ENCODE measurements around the gene NKPD1.

Gene NKPD1

DNA sequence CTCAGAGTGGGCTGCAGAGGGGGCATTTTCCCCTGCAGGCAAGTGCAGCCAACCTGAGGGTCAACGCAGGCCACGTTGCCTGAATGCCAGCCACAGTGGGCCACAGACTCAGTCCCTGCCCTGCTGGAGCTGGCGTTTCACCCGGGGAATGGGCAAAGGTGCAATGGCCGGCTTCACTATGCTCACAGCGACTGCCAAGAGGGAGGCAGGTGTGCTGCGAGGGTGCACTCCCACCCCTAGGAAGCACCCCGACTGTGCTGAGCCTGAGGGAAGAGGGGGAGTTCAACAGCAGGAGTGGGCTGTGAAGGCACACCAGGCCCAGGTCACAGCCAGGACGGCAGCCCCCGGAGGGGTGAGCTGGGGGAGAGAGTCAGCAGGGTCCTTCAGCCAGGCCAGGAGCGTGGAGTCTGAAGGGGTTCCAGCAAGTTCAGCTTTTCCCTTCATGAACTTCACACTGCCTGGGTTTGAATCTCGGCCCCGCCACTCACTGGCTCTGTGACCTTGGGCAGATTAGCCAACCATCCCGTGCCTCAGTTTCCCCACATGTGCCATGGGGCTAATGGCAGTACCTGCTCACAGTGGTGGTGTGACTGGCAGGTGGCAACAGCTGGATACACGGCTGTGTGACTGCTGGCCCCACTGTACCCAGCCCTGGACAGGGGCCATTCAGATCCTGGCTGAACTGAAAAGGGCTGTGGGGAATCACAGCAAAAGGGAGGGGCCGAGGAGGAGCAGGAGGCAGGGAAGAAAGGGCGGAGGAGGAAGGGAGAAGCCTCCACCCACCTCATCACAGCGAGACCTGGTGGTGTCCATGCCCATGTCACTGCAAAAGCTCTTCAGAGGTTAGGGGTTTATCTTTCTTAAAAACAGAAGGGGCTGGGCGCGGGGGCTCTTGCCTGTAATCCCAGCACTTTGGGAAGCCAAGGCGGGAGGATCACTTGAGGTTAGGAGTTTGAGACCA lies 9.6 kb upstream of the NKPD1 start:
- peak overlapping the region in 9 of 11 experiments; percentile 5 to 78 (median 65); a peak in 18 of 22 replicates for H3K27ac ChIP-seq
- H3K9me3 ChIP-seq (replicated peaks in 1 of 11) = no peaks in the 10 kb centered on the region
- H3K4me2 ChIP-seq = peak overlapping the region; percentile 66 to 92 (median 88)
- peak overlapping the region in 7 of 11 experiments; percentile 22 to 62 (median 55); a peak in 10 of 22 replicates for H3K9ac ChIP-seq
- H4K20me1 ChIP-seq = peaks cover 0 to 56% (median 4%) of the 10 kb centered on the region in 11 experiments; a peak in 8 of 22 replicates
- H3K4me1 ChIP-seq = peaks cover 68 to 95% (median 90%) of the 10 kb centered on the region in 10 experiments
- peak overlapping the region in 1 of 10 experiments; percentile 7; a peak in 2 of 20 replicates for H3K4me3 ChIP-seq
- TF ChIP-seq Cebpa-rat (IDR thresholded peaks at IDR 0.05) = no peak
- H3K27me3 ChIP-seq = no peaks in the 10 kb centered on the region
- H3K36me3 ChIP-seq = peaks cover 0 to 7% (median 0%) of the 10 kb centered on the region in 11 experiments; a peak in 1 of 22 replicates

DNA sequence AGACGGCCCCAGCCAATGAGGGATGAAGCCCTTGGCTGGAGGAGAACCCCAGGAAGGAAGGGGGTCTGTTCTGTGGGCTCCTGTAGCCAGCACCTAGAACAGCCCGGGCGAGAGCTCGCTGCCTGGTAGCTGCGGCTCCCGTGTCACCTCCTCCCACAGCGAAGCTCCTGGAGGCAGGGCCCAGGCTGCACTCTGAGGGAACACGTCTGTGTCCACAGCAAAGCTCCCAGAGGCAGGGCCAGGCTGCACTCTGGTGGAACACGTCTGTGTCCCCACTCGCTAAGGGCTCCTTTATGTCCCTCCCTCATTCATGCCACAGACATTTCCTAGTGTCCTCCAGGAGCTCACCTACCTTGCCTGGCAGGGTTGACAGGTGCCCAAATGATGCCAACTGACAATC lies 8.8 kb upstream of the NKPD1 start:
- Histone ChIP-seq H3K4me2 (peak overlapping the region in 10 of 11 experiments; percentile 38 to 92 (median 78); a peak in 15 of 22 replicates), H3K4me3 (no peak overlapping the region), H3K27me3 (no peaks in the 10 kb centered on the region), H3K36me3 (peaks cover 0 to 7% (median 0%) of the 10 kb centered on the region in 11 experiments; a peak in 1 of 22 replicates), H3K27ac (peak overlapping the region in 4 of 11 experiments; percentile 13 to 78 (median 48); a peak in 1 of 22 replicates), H4K20me1 (peaks cover 0 to 63% (median 5%) of the 10 kb centered on the region in 11 experiments; a peak in 8 of 22 replicates), H3K9ac (peak overlapping the region in 5 of 11 experiments; percentile 6 to 44 (median 11); a peak in 7 of 22 replicates), H3K4me1 (peaks cover 74 to 100% (median 98%) of the 10 kb centered on the region in 10 experiments), H3K9me3 (replicated peaks in 1 of 11) (no peaks in the 10 kb centered on the region)
- no peak for TF ChIP-seq Cebpa-rat (IDR thresholded peaks at IDR 0.05)

DNA sequence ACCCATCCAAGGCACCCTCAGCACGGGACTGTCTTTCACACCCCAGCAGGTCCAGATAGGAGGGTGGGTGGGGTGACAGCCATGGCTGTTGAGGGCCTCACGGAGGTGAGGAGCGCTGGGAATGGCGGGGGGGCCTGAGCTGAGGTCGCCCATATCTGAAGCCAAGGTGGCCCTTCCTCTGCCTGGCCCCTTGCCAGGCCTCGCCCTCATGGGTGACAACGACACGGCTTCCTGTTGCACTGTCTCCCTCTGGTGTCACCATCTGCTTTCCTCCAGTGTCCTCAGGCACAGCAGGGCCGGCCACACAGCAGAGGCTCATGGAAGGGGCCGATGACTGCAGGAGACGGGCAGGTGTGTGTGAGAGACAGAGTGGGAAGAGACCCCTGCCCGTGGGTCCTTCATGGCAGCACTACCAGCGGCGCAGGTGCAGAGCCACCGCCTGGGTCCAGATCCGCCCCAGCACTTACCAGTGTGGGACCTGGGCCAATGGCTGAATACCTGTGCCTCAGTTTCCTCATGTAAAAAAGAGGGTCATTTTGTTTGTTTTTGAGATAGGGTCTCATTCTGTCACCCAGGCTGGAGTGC lies 8.1 kb upstream of the NKPD1 start:
- Histone ChIP-seq H3K27me3 (no peaks in the 10 kb centered on the region), H3K9ac (peak overlapping the region in 6 of 11 experiments; percentile 0 to 44 (median 24); a peak in 4 of 22 replicates), H3K4me1 (peaks cover 74 to 100% (median 98%) of the 10 kb centered on the region in 10 experiments), H3K4me3 (no peak overlapping the region), H3K9me3 (replicated peaks in 1 of 11) (no peaks in the 10 kb centered on the region), H3K36me3 (peaks cover 0 to 7% (median 0%) of the 10 kb centered on the region in 11 experiments; a peak in 1 of 22 replicates), H3K4me2 (peak overlapping the region; percentile 38 to 92 (median 70)), H3K27ac (peak overlapping the region in 5 of 11 experiments; percentile 8 to 65 (median 35); a peak in 7 of 22 replicates), H4K20me1 (peaks cover 0 to 56% (median 5%) of the 10 kb centered on the region in 11 experiments; a peak in 8 of 22 replicates)
- TF ChIP-seq Cebpa-rat (IDR thresholded peaks at IDR 0.05) = no peak

DNA sequence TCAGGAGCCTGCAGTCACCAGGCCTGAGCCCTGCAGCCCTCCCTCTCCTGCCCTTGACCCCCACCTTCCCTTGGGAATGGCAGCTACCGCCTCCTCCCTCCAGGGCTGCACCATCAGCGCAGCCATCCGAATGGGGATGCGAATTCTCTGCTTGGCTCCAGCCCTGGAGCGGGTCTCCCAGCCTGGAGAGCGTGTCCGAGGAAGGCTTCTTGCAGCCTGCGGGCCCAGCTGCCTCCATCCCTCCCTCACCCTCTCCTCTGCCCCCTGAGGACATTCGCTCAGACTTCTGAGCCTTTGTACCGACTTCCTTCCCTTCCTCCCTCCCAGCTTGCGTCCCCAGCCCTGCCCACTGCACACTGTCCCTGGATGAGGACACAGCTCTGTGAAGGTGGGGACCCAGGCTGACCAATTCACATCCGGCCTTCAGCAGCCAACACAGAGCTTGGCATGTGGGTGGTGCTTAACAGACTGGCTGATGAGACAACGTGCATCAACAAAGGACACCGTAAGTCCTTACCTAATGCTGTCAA lies 6.0 kb upstream of the NKPD1 start:
- no peak for TF ChIP-seq Cebpa-rat (IDR thresholded peaks at IDR 0.05)
- no peaks in the 10 kb centered on the region for H3K9me3 ChIP-seq (replicated peaks in 1 of 11)
- H3K4me1 ChIP-seq = peaks cover 68 to 95% (median 89%) of the 10 kb centered on the region in 10 experiments
- H3K27me3 ChIP-seq = no peaks in the 10 kb centered on the region
- H4K20me1 ChIP-seq = peaks cover 0 to 45% (median 5%) of the 10 kb centered on the region in 11 experiments; a peak in 8 of 22 replicates
- peak overlapping the region in 8 of 11 experiments; percentile 9 to 60 (median 43); a peak in 13 of 22 replicates for H3K9ac ChIP-seq
- peak overlapping the region in 8 of 11 experiments; percentile 4 to 61 (median 36); a peak in 13 of 22 replicates for H3K27ac ChIP-seq
- peak overlapping the region; percentile 55 to 92 (median 76) for H3K4me2 ChIP-seq
- H3K36me3 ChIP-seq = peaks cover 0 to 7% (median 0%) of the 10 kb centered on the region in 11 experiments; a peak in 1 of 22 replicates
- no peak overlapping the region for H3K4me3 ChIP-seq

DNA sequence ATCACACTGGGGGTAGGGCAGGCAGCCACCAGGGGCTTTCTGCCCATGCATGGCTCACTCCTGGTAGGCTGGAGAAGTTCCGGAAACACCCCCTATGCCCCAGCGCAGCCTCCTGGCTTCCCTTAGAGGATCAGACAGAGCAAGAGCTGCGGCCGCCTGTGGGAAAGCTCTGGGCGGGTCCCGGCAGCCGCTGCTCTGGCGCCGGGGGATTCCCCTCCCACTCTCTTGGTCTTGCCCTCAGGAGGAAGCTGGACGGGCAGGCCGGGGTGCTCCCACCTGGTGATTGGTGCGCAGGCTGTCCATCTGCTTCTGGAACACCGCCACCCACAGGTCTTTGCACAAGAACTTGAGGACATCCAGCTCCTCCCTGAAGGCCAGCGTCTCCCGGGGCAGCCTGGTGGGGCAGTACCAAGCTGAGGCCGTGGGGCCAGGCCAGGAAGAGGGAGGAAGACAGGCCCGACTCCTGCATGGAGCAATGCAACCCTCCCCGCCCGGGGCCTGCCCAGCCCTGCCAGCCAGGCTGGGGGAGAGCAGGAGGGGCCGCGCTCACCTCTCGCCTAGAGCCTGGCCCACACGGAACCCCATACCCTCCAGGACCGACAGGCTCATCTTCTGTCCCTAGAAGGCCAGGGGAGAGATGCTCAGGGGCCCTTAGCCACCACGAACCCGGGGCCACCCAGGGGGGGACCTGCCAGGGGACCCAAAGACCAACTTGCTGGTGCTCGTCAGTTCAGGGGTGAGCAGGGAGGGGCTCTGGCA lies 4.0 kb upstream of the NKPD1 start:
- peak overlapping the region in 3 of 10 experiments; percentile 15 to 38 (median 20); a peak in 4 of 20 replicates for H3K4me3 ChIP-seq
- H4K20me1 ChIP-seq = peaks cover 0 to 26% (median 5%) of the 10 kb centered on the region in 11 experiments; a peak in 8 of 22 replicates
- peaks cover 0 to 4% (median 0%) of the 10 kb centered on the region in 11 experiments; a peak in 1 of 22 replicates for H3K36me3 ChIP-seq
- H3K4me2 ChIP-seq = peak overlapping the region; percentile 72 to 92 (median 85)
- peaks cover 49 to 76% (median 69%) of the 10 kb centered on the region in 10 experiments for H3K4me1 ChIP-seq
- H3K9me3 ChIP-seq (replicated peaks in 1 of 11) = no peaks in the 10 kb centered on the region
- peak overlapping the region; percentile 8 to 62 (median 57); a peak in 17 of 22 replicates for H3K9ac ChIP-seq
- peak overlapping the region in 9 of 11 experiments; percentile 46 to 76 (median 63); a peak in 17 of 22 replicates for H3K27ac ChIP-seq
- TF ChIP-seq Cebpa-rat (IDR thresholded peaks at IDR 0.05) = no peak
- H3K27me3 ChIP-seq = no peaks in the 10 kb centered on the region

DNA sequence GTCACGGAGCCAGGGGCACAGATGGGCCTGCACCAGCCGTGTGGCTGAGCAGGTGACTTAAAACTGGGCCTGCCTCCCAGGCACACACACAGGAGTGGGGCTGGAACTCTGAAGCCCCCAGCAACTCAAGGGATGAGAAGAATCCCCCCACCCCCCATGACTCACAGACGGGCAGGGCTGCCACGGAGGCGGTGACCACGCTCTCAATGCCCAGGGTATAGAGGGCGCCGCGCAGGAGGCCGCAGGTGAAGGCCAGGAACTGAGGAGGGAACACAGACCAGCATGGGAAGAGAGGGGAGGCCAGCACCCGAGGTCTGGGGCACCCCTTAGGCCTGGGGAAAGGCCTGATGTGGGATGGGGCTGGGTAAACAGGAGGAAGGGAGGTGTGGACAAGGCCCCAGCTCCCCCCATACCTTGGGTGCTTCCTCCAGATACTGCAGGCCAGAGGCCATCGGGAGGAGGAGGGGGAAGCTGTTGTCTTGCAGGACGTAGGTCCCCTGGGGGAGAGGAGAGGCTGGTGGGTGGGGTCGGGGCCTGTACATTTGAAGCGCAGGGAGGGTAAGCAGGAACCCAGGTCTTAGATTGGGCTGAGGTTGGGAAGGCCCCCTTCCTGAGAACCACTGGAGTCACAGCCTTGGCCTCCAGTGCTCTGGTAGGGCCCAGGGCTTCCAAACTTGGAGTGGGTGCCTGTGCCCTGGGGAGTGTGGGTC lies 3.1 kb upstream of the NKPD1 start:
- Histone ChIP-seq H4K20me1 (peaks cover 0 to 25% (median 6%) of the 10 kb centered on the region in 11 experiments; a peak in 8 of 22 replicates), H3K4me3 (peak overlapping the region in 2 of 10 experiments; percentile 15 to 20; a peak in 3 of 20 replicates), H3K4me2 (peak overlapping the region; percentile 72 to 92 (median 85)), H3K4me1 (peaks cover 47 to 76% (median 67%) of the 10 kb centered on the region in 10 experiments), H3K36me3 (no peaks in the 10 kb centered on the region), H3K9ac (peak overlapping the region; percentile 8 to 62 (median 57); a peak in 17 of 22 replicates), H3K9me3 (replicated peaks in 1 of 11) (no peaks in the 10 kb centered on the region), H3K27ac (peak overlapping the region in 9 of 11 experiments; percentile 46 to 76 (median 63); a peak in 18 of 22 replicates), H3K27me3 (no peaks in the 10 kb centered on the region; a peak in 1 of 22 replicates)
- no peak for TF ChIP-seq Cebpa-rat (IDR thresholded peaks at IDR 0.05)

DNA sequence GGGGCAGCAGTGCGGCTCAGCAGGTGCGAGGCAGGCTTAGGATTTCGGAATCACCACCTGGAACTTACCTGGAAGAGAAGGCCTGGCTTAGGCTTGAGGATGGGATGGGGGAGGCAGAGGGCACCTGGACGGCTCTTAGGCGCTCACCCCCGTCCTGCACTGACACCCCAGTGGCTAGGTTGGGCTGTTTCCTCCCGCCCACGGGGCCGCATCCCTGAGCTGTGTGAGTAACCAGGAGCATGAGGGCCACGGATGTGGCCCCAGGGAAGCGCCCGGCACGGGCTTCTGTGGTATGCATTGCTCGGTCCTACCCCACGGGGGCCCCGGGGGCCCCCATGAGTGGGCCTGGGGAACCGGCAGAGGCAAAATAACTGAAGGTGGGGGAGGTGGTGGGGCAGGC lies 2.4 kb upstream of the NKPD1 start:
- peak overlapping the region in 4 of 11 experiments; percentile 61 to 76 (median 69); a peak in 8 of 22 replicates for H3K27ac ChIP-seq
- no peak for TF ChIP-seq Cebpa-rat (IDR thresholded peaks at IDR 0.05)

More for the DNA sequence above, 2.4 kb upstream of the NKPD1 start:
- peak overlapping the region; percentile 72 to 92 (median 85) for H3K4me2 ChIP-seq
- H3K9me3 ChIP-seq (replicated peaks in 1 of 11) = no peaks in the 10 kb centered on the region
- H3K4me1 ChIP-seq = peaks cover 49 to 76% (median 67%) of the 10 kb centered on the region in 10 experiments
- peaks cover 0 to 25% (median 6%) of the 10 kb centered on the region in 11 experiments; a peak in 7 of 22 replicates for H4K20me1 ChIP-seq
- H3K9ac ChIP-seq = peak overlapping the region in 5 of 11 experiments; percentile 18 to 61 (median 59); a peak in 4 of 22 replicates
- no peak overlapping the region for H3K4me3 ChIP-seq
- no peaks in the 10 kb centered on the region for H3K36me3 ChIP-seq
- H3K27me3 ChIP-seq = no peaks in the 10 kb centered on the region; a peak in 1 of 22 replicates

Measured in BLaER1 treated with 17β-estradiol and CSF1 and Interleukin-3, amounts not matched to agents 10 nM and 100 nM (cell line).